Mesodermal cell (in vitro differentiated cells): Measurements from ENCODE around the gene UTP15.

Source experiments
- H3K27ac ChIP-seq: 2 replicates; pipeline ENCODE4 v1.7.0; 2013; ENCODE audit warnings: mild to moderate bottlenecking, low read depth, low read length, moderate library complexity; ENCODE audit not compliant: severe bottlenecking
- H3K36me3 ChIP-seq: 2 replicates; pipeline ENCODE4 v1.7.1; 2013; ENCODE audit warnings: mild to moderate bottlenecking, low read length, moderate library complexity; ENCODE audit not compliant: control insufficient read depth, insufficient read depth
- H3K4me1 ChIP-seq: one replicate; pipeline ENCODE4 v1.7.1; 2013; ENCODE audit warnings: mild to moderate bottlenecking, low read length; ENCODE audit not compliant: insufficient read depth, control insufficient read depth, poor library complexity, severe bottlenecking
- H3K4me3 ChIP-seq: 2 replicates; pipeline ENCODE4 v1.7.0; 2013; ENCODE audit warnings: low read length, control low read depth, mild to moderate bottlenecking; ENCODE audit not compliant: insufficient read depth, poor library complexity, severe bottlenecking; ENCODE audit errors: extremely low read depth
- H3K9me3 ChIP-seq: 2 replicates; pipeline ENCODE4 v1.7.1; 2013; ENCODE audit warnings: mild to moderate bottlenecking, low read length, moderate library complexity; ENCODE audit not compliant: control insufficient read depth
- WGBS, 2 experiments: methylation state at CpG; one replicate each; pipeline ENCODE4 v1.1.5; 2013; ENCODE audit warnings: missing lambda C conversion rate in 2 of 2; ENCODE audit not compliant: insufficient coverage in 2 of 2; 5-methylcytosine and 5-hydroxymethylcytosine counted together

The UTP15 gene

DNA sequence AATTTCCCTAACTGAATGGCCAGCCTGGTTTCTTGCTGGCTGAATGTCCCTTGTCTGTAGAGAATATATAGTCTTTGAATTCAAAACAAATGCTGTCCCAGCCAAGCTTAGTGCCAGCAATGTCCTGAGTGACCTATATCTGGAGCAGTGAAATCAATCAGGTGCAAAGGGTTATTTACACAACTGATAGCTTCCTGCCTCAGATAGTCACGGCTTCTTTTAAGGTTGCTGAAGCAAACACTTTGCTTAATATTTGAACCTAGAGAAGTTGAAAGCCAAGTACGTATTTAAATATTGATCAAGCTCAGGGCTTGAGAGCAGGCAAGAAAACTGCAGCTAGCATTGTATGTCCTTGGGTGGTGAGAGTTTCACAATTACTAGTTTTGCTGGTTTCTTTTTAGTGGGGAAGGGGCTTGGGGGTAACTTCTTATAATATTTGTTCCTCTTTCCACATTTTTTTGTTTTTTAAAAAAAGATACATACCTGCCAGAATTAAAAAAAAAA lies 58.4 kb downstream of the UTP15 start:
- Histone ChIP-seq H3K36me3 (no peaks in the 10 kb centered on the region), H3K9me3 (no peaks in the 10 kb centered on the region), H3K4me1 (no peaks in the 10 kb centered on the region), H3K4me3 (no peak overlapping the region), H3K27ac (no peak overlapping the region)
- 86 to 90% methylated on average over 2 of the region's 2 CpGs for WGBS, 2 experiments

DNA sequence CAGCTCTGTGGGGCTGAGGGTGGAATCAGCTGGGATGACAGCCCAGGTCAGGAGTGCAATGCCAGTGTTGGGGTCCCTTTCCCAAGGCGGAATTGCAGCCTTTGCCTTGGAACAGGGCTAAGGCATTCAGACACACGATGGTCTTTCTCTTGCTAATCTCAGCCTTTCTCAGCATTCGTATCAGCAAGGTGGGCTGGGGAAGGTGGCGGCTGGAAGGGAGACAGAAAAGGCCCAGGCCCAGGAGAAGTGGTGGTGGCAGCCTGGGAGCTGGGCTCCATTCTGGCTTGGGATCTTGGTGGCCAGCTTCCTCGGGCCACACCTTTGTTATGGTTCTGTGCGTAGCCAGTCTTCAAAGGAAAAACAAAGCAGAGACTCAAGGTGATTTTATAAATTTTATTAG lies 59.3 kb downstream of the UTP15 start:
- H3K4me3 ChIP-seq: no peak overlapping the region
- H3K27ac ChIP-seq: no peak overlapping the region
- no peaks in the 10 kb centered on the region for H3K36me3 ChIP-seq
- H3K9me3 ChIP-seq: no peaks in the 10 kb centered on the region
- no peaks in the 10 kb centered on the region for H3K4me1 ChIP-seq
- 92 to 93% methylated on average over 2 of the region's 6 CpGs for WGBS, 2 experiments

DNA sequence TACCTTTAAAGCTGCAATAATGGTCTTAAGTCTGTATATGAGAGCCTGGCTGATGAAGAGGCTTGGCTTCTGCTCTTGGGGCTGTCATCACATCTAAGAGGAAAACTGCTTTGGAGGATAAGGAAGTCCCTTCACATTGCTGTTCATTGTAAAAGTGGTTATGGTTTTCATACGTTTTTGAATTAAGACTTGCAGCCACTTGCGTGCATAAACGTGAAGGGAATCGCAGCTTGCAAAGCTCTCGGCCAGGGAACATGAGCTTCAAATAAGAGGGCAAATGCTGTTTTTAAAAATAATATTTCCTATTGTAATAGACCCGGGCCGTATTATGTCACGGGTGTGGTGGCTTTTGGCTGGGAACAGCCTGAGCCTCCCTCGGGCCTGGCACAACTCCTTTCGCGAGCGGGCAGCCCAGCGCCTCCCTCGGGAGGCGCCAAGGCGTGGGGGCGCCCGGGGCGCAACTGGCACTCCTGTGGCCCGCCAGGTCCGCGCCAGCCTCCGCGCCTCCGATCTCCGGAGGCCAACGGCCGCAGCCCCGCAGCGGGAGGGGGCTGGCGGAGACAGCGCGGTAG lies 59.9 kb downstream of the UTP15 start:
- Histone ChIP-seq H3K36me3 (no peaks in the 10 kb centered on the region), H3K9me3 (no peaks in the 10 kb centered on the region), H3K4me1 (no peaks in the 10 kb centered on the region), H3K27ac (no peak overlapping the region), H3K4me3 (peak overlapping the region; percentile 52)
- 15 to 17% methylated on average over 31 to 33 of the region's 33 CpGs for WGBS, 2 experiments

DNA sequence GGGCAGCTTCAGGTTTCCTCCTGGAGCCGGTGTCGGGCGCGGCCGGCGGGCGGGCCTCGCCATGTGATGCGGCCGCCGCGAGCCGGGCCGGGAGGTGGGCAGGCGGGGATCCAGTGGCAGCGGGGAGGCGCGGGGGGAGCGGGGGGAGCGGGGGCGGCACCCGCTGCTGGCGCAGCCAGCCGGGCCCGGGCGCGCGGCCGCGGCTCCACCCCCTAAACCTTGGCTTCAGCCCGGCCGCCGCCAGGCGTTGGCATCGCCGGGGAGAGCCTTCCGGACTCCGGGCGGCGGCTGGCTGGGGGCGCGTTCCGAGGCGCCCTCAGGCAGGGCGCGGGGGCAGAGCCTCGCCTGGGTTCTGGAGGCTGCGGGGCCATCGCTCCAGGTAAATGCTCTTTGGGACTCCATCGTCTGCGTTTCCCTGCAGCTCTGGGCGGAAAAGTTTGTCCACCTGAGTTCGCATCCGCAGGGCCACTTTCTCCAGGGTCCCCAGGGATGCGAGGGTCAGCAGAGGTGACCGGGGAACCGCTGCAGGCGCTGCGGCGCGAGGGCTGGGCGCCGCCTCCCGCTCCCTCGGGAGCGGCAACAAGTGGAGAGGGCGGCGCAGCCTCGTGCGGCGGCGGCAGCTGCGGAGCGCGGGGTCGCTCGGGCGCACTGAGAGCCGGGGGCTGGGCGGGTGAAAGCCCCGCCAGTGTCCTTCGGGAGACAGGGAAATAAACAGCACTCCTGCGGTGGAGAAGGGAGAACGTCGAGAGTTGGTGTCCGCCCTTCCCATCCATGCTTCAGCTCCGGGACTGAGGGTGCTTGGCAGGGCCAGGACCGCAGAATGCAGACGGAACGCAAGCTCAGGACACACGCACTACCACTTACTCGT lies 60.6 kb downstream of the UTP15 start, which contains the start of gene ARHGEF28:
Gene ARHGEF28, plus strand, starts transcription at position 253 of the 868 bp plus-strand sequence. CDS start 58,656 bp downstream, outside the sequence.
- H3K4me1 ChIP-seq: no peaks in the 10 kb centered on the region
- 3 to 5% methylated on average over 47 to 73 of the region's 92 CpGs for WGBS, 2 experiments
- H3K9me3 ChIP-seq: no peaks in the 10 kb centered on the region
- H3K4me3 ChIP-seq: peak within 1 kb of the TSS; percentile 52
- no peaks in the 10 kb centered on the region for H3K36me3 ChIP-seq
- no peak within 1 kb of the TSS for H3K27ac ChIP-seq

DNA sequence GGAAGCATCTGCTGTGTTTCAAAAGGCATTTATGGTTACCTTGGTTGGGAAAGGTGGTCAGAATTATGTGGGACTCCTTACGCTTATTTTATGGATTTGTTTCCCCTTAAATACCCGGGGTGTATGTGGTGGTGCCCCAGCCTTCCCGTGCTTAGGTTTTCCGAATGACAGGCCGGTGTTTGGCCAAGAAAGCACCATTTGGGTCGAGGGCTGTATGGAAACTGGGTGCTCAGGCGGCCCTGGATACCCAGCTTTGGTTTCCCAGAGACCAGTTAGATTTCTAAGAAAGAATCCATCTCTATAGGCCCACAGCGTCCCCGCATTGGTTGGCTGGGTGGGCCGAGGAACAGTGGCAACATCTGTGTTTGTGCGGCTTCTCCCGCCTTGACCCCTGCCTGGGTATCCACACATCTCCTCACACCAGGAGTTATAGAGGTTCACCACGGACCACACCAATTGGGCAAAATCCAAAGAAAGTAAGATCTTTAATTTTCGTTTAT lies 61.3 kb downstream of the UTP15 start:
- H3K4me3 ChIP-seq: peak overlapping the region; percentile 52
- no peak overlapping the region for H3K27ac ChIP-seq
- WGBS, 2 experiments: 81 to 90% methylated on average over 10 to 13 of the region's 14 CpGs

DNA sequence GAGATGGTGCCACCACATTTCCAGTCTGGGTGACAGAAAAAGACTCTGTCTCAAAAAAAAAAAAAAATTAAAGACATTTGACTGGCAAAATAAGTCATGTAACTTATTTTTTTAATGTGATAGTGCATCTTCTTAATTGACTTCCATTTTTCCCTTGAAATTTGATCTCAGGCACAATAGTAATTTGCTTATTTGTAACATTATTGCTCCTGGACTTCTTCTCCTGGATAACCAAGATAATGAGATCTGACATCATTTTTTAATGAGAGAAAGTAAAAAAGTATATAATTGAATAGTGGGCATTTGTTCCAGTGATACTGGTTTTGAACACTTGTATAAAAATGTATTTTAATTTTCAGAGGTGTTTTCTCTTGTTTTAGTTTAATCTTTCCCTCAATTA lies 63.9 kb downstream of the UTP15 start:
- Histone ChIP-seq H3K27ac (no peak overlapping the region), H3K4me3 (no peak overlapping the region), H3K36me3 (no peaks in the 10 kb centered on the region), H3K4me1 (no peaks in the 10 kb centered on the region), H3K9me3 (no peaks in the 10 kb centered on the region)

More for the DNA sequence above, 61.3 kb downstream of the UTP15 start:
- Histone ChIP-seq H3K9me3 (no peaks in the 10 kb centered on the region), H3K36me3 (no peaks in the 10 kb centered on the region), H3K4me1 (no peaks in the 10 kb centered on the region)

DNA sequence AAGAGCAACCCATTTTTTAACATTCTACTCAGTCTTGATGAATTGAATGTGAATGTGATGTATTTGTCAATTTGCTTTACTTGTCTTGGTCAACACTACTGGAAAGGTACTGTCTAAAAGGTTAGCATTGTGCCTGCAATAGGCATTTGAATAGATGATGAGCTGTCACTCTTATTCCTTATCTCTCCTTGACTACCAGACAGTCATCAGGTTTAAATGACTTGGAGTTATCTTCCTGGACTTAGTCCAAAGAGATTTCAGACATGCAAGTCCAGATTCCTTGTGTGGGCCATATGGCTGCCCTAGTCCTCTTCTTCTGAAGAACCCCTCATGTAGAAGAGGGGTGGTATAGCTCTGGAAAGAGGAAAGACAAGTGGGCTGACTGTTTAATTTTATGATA lies 65.2 kb downstream of the UTP15 start:
- H3K27ac ChIP-seq: no peak overlapping the region
- H3K9me3 ChIP-seq: no peaks in the 10 kb centered on the region
- H3K4me3 ChIP-seq: no peak overlapping the region
- no peaks in the 10 kb centered on the region for H3K4me1 ChIP-seq
- no peaks in the 10 kb centered on the region for H3K36me3 ChIP-seq

DNA sequence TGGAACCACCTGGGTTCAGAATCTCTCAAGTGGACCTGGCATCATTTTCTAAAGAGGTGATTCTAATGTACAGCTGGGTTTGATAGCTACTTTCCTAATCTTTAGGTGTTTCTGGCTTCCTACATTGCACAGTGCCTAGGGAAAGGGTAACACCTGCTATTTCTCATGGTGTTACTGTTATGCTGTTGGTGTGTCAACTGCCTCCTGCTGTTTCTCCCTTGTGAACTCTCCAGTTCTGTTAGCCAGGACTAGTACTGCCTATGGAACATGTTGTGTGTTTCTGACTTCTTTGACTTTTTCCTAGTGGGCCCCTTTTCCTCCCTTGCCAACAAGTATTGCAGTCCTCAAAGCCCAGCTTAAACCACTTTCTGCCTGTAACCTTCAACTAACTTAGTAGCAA lies 66.0 kb downstream of the UTP15 start:
- H3K4me1 ChIP-seq: no peaks in the 10 kb centered on the region
- H3K9me3 ChIP-seq: no peaks in the 10 kb centered on the region

More for the DNA sequence above, 66.0 kb downstream of the UTP15 start:
- Histone ChIP-seq H3K27ac (no peak overlapping the region), H3K4me3 (no peak overlapping the region), H3K36me3 (no peaks in the 10 kb centered on the region)
